HFFc6 (cell line): ENCODE data around the gene ATP1A1. TPM values are rescaled to one million over a fixed set of nuclear protein-coding genes. Genes with fewer than 3 reads are reported as not detected.

Experiments
- DNase-seq: peaks from one replicate; pipeline ENCODE4 v3.0.0-alpha.2; 2018
- H3K27ac Mint-ChIP-seq: 2 replicates; pipeline ENCODE4 v1.8.0; 2020; ENCODE audit warnings: mild to moderate bottlenecking, mixed read lengths
- H3K27me3 Mint-ChIP-seq: 2 replicates; pipeline ENCODE4 v1.8.0; 2021; ENCODE audit warnings: mild to moderate bottlenecking, moderate library complexity, mixed read lengths; ENCODE audit not compliant: insufficient read depth
- H3K36me3 Mint-ChIP-seq: 2 replicates; pipeline ENCODE4 v1.8.0; 2021; ENCODE audit warnings: low read depth, mixed read lengths
- H3K4me1 Mint-ChIP-seq: 2 replicates; pipeline ENCODE4 v1.8.0; 2020; ENCODE audit warnings: low read depth, mixed read lengths
- H3K4me3 Mint-ChIP-seq: 2 replicates; pipeline ENCODE4 v1.8.0; 2020; ENCODE audit warnings: mild to moderate bottlenecking, moderate library complexity, mixed read lengths
- H3K9me3 Mint-ChIP-seq: 2 replicates; pipeline ENCODE4 v1.8.0; 2020; ENCODE audit warnings: mild to moderate bottlenecking, mixed read lengths
- CTCF ChIP-seq: fragments of 200-600 bp; sonication (generic); IDR thresholded peaks from 2 replicates; pipeline ENCODE4 v1.5.0; 2021; ENCODE audit warnings: antibody characterized with exemption, mild to moderate bottlenecking
- total RNA-seq, 6 experiments: library from RNA; stranded (reverse); fragmentation: NEBNext Ultra II Directional; extraction: Animal tissue kit (Norgen Biotek cat#: 25700); gene quantifications; 2 replicates in 1 of 6; 3 replicates in 5 of 6; pipeline ENCODE4 v1.2.3, GENCODE V29; 2021

ATP1A1 gene
- total RNA-seq, 6 experiments from 2014 or later = 192 to 244 (median 222) TPM

GRCh38 chr1:116370181-116370580, 2.9 kb upstream of the ATP1A1 start:
- Mint-ChIP-seq H3K9me3 (no peaks in the 10 kb centered on the region), H3K36me3 (no peaks in the 10 kb centered on the region; the same call in 1 of the 2 replicates), H3K27ac (no peak overlapping the region), H3K4me1 (peaks cover 12% of the 10 kb centered on the region), H3K4me3 (no peak overlapping the region), H3K27me3 (peaks cover 32% of the 10 kb centered on the region)
- no peak for DNase-seq
- TF ChIP-seq CTCF = no peak

- peaks cover 28% of the 10 kb centered on the region for H3K4me1 Mint-ChIP-seq
- DNase-seq = no peak
- no peaks in the 10 kb centered on the region; the same call in 1 of the 2 replicates for H3K36me3 Mint-ChIP-seq
- no peak overlapping the region; the same call in none of the 2 replicates for H3K4me3 Mint-ChIP-seq
- H3K27ac Mint-ChIP-seq = no peak overlapping the region
- no peak for TF ChIP-seq CTCF
- H3K27me3 Mint-ChIP-seq = peaks cover 26% of the 10 kb centered on the region
- no peaks in the 10 kb centered on the region for H3K9me3 Mint-ChIP-seq
Observed at GRCh38 chr1:116371752-116372151, 1.3 kb upstream of the ATP1A1 start.

- Mint-ChIP-seq H3K27ac (peak overlapping the region; percentile 16; the same call in 1 of the 2 replicates), H3K36me3 (no peaks in the 10 kb centered on the region; the same call in 1 of the 2 replicates), H3K4me3 (peak overlapping the region; percentile 71), H3K9me3 (no peaks in the 10 kb centered on the region), H3K27me3 (peaks cover 25% of the 10 kb centered on the region), H3K4me1 (peaks cover 32% of the 10 kb centered on the region)
- no peak for DNase-seq
- no peak for TF ChIP-seq CTCF
Observed at GRCh38 chr1:116372191-116372590, 853 bp upstream of the ATP1A1 start.

- peaks cover 48% of the 10 kb centered on the region for H3K4me1 Mint-ChIP-seq
- no peak for TF ChIP-seq CTCF
- no peaks in the 10 kb centered on the region; the same call in 1 of the 2 replicates for H3K36me3 Mint-ChIP-seq
Observed at GRCh38 chr1:116373431-116374352, 648 bp downstream of the ATP1A1 start.

GRCh38 chr1:116374353-116375147, 1.5 kb downstream of the ATP1A1 start:
- H3K4me3 Mint-ChIP-seq = peak overlapping the region; percentile 98
- no peak for TF ChIP-seq CTCF
- H3K4me1 Mint-ChIP-seq = peaks cover 56% of the 10 kb centered on the region
- H3K27ac Mint-ChIP-seq = peak overlapping the region; percentile 89
- H3K36me3 Mint-ChIP-seq = no peaks in the 10 kb centered on the region; the same call in 1 of the 2 replicates
- H3K27me3 Mint-ChIP-seq = peaks cover 13% of the 10 kb centered on the region
- no peaks in the 10 kb centered on the region for H3K9me3 Mint-ChIP-seq
- no peak for DNase-seq

More at GRCh38 chr1:116373431-116374352, 648 bp downstream of the ATP1A1 start:
- Mint-ChIP-seq H3K9me3 (no peaks in the 10 kb centered on the region), H3K27me3 (peaks cover 17% of the 10 kb centered on the region), H3K27ac (peak overlapping the region; percentile 89), H3K4me3 (peak overlapping the region; percentile 98)
- no peak for DNase-seq
